Muscle of arm (tissue), 12 donors: ENCODE data around the gene GPR75. TPM values are rescaled to one million over a fixed set of nuclear protein-coding genes. Genes with fewer than 3 reads are reported as not detected.

ENCODE experiments used
- polyA plus RNA-seq, 12 donors: library from polyadenylated mRNA; unstranded; fragments of 120-200 nt; gene quantifications; one replicate each; pipeline ENCODE4 v1.2.1, GENCODE V29; 2013; ENCODE audit not compliant: insufficient read length in 12 of 12

GPR75 gene
- polyA plus RNA-seq, 12 donors, result 0.84 to 5.0 (median 1.6) TPM; not detected in 2

Other genes starting within 250 kb of the GPR75 start
- 1 to 10 TPM in 10 of 12 donors, not detected in 2; 1.9 to 4.8 (median 3.2) TPM for gene CHAC2, start 92.2 kb downstream of the GPR75 start, polyA plus RNA-seq
- 10 to 100 TPM in 9 of 12 donors, 1 to 10 TPM in 2, not detected in 1; 6.4 to 20.3 (median 13.4) TPM for gene ASB3, start 73.0 kb downstream of the GPR75 start, polyA plus RNA-seq
- 10 to 100 TPM in 11 of 12 donors, not detected in 1; 39.0 to 66.1 (median 49.5) TPM for gene ERLEC1, start 72.9 kb downstream of the GPR75 start, polyA plus RNA-seq
- gene PSME4, start 111.0 kb upstream of the GPR75 start, polyA plus RNA-seq, result 10 to 100 TPM in 11 of 12 donors, not detected in 1; 20.5 to 53.1 (median 40.6) TPM